K562 (cell line): ENCODE measurements around the gene HMGA1. TPM values are rescaled to one million over a fixed set of nuclear protein-coding genes. Genes with fewer than 3 reads are reported as not detected.

ENCODE experiments used
- ARNT ChIP-seq, 2 experiments: fragments of 450-650 bp; IDR thresholded peaks; 2 replicates each; pipeline ENCODE4 v1.6.1; 2016; ENCODE audit warnings: mild to moderate bottlenecking in 1 of 2
- EGR1 ChIP-seq: fragments of 450-650 bp; conservative IDR thresholded peaks from 2 replicates; pipeline ENCODE4 v1.6.1; 2017; ENCODE audit warnings: mild to moderate bottlenecking
- EZH2 ChIP-seq: IDR thresholded peaks from 2 replicates; pipeline ENCODE4 v1.6.1; 2012; ENCODE audit warnings: low read depth, mild to moderate bottlenecking, inconsistent platforms, low read length, borderline replicate concordance
- FOS ChIP-seq: IDR thresholded peaks from 3 replicates; pipeline ENCODE4 v1.6.1; 2011; ENCODE audit not compliant: insufficient read length; ENCODE audit errors: extremely low read depth
- GABPB2 ChIP-seq: fragments of 250-450 bp; sonication (Bioruptor Pico); conservative IDR thresholded peaks from 2 replicates; pipeline ENCODE4 v1.5.1; 2021; ENCODE audit warnings: mild to moderate bottlenecking
- ILK ChIP-seq: fragments of 450-650 bp; IDR thresholded peaks from 2 replicates; pipeline ENCODE4 v1.6.1; 2016; ENCODE audit warnings: missing genetic modification characterization, low read depth, mild to moderate bottlenecking, missing compliant biosample characterization, moderate library complexity, borderline replicate concordance
- L3MBTL2 ChIP-seq: fragments of 450-650 bp; IDR thresholded peaks from 2 replicates; pipeline ENCODE4 v1.6.1; 2016; ENCODE audit warnings: mild to moderate bottlenecking, moderate library complexity
- LARP7 ChIP-seq: fragments of 450-650 bp; IDR thresholded peaks from 2 replicates; pipeline ENCODE4 v1.6.1; 2016
- MAZ ChIP-seq, 2 experiments: fragments of 450-650 bp in 1 of 2; sonication (generic) in 1 of 2; formaldehyde crosslinking; IDR thresholded peaks in 1 of 2; conservative IDR thresholded peaks in 1 of 2; 2 replicates each; pipeline versions ENCODE4 v1.4.0 to v1.5.0; 2020; ENCODE audit warnings: mild to moderate bottlenecking in 1 of 2, missing genetic modification reagents in 1 of 2
- MXI1 ChIP-seq: IDR thresholded peaks from 2 replicates; pipeline ENCODE4 v1.6.1; 2011; ENCODE audit warnings: low read depth, mild to moderate bottlenecking, improper control_type of control experiment, low read length
- NFYB ChIP-seq: IDR thresholded peaks from 2 replicates; pipeline ENCODE4 v1.6.1; 2011; ENCODE audit warnings: mild to moderate bottlenecking, moderate library complexity; ENCODE audit not compliant: insufficient read length; ENCODE audit errors: extremely low read depth
- PHF21A ChIP-seq: fragments of 450-650 bp; IDR thresholded peaks from 2 replicates; pipeline ENCODE4 v1.6.1; 2017; ENCODE audit warnings: low read depth, borderline replicate concordance
- POLR2AphosphoS2 ChIP-seq: IDR thresholded peaks from 2 replicates; pipeline ENCODE4 v1.6.1; 2012; ENCODE audit warnings: low read length, improper control_type of control experiment
- RAD21 ChIP-seq, 2 experiments: fragments of 250-450 bp in 1 of 2; fragments of 450-650 bp in 1 of 2; sonication (Bioruptor Pico) in 1 of 2; formaldehyde crosslinking in 1 of 2; IDR thresholded peaks in 1 of 2; conservative IDR thresholded peaks in 1 of 2; 2 replicates each; pipeline versions ENCODE4 v1.4.0 to v1.8.0; 2020 to 2022; ENCODE audit warnings: mild to moderate bottlenecking in 2 of 2, moderate library complexity in 1 of 2
- TAF7 ChIP-seq: fragments of 450-650 bp; IDR thresholded peaks from 2 replicates; pipeline ENCODE4 v1.6.1; 2016; ENCODE audit warnings: missing genetic modification characterization, missing compliant biosample characterization
- TRIM28 ChIP-seq: fragments of 450-650 bp; IDR thresholded peaks from 2 replicates; pipeline ENCODE4 v1.6.1; 2017
- XRCC4 ChIP-seq: IDR thresholded peaks from one replicate; pipeline ENCODE4 v1.6.1; 2011; ENCODE audit not compliant: insufficient read depth, insufficient read length; ENCODE audit errors: extremely low read depth
- YBX1 ChIP-seq: fragments of 450-650 bp; IDR thresholded peaks from 2 replicates; pipeline ENCODE4 v1.7.1; 2016; ENCODE audit warnings: mild to moderate bottlenecking
- polyA plus RNA-seq, 8 experiments: library from polyadenylated mRNA; depleted of rRNA in 4 of 8; stranded (reverse) in 5 of 8; unstranded in 3 of 8; fragments of >200 nt; fragmentation: Nextera tagmentation in 2 of 8; fragmentation: Illumina TruSeq in 1 of 8; extraction: Ambion mirVana in 2 of 8; extraction: Trizol in 1 of 8; gene quantifications; 2 replicates each; pipeline versions ENCODE4 v1.2.1 to v1.2.3, GENCODE V29; 2011 to 2014; ENCODE audit warnings: inconsistent platforms in 1 of 8, missing spikeins in 1 of 8
- total RNA-seq, 7 experiments: library from RNA; depleted of rRNA in 6 of 7; stranded (reverse); fragments of >200 nt in 6 of 7; fragmentation: Illumina TruSeq in 2 of 7; extraction: Trizol in 2 of 7; gene quantifications; 2 replicates each; pipeline versions ENCODE4 v1.2.1 to v1.2.3, GENCODE V29; 2011 to 2021; ENCODE audit warnings: low replicate concordance in 1 of 7
- TF ChIP-seq, protein P1 (sequence below), 2 experiments: fragments of 450-650 bp; formaldehyde crosslinking in 1 of 2; IDR thresholded peaks; 2 replicates each; pipeline versions ENCODE4 v1.4.0 to v1.6.1; 2014 to 2020; ENCODE audit warnings: mild to moderate bottlenecking in 2 of 2, borderline replicate concordance in 1 of 2, low read depth in 1 of 2
- TF ChIP-seq, protein P2 (sequence below): fragments of 450-650 bp; IDR thresholded peaks from 2 replicates; pipeline ENCODE4 v1.6.1; 2016

The HMGA1 gene
- total and polyA plus RNA-seq, 9 of the 15 experiments (the other 6 are each of a cell fraction or from before 2014, with no cell fraction given) = 27.8 to 1,947 (median 594) TPM

DNA sequence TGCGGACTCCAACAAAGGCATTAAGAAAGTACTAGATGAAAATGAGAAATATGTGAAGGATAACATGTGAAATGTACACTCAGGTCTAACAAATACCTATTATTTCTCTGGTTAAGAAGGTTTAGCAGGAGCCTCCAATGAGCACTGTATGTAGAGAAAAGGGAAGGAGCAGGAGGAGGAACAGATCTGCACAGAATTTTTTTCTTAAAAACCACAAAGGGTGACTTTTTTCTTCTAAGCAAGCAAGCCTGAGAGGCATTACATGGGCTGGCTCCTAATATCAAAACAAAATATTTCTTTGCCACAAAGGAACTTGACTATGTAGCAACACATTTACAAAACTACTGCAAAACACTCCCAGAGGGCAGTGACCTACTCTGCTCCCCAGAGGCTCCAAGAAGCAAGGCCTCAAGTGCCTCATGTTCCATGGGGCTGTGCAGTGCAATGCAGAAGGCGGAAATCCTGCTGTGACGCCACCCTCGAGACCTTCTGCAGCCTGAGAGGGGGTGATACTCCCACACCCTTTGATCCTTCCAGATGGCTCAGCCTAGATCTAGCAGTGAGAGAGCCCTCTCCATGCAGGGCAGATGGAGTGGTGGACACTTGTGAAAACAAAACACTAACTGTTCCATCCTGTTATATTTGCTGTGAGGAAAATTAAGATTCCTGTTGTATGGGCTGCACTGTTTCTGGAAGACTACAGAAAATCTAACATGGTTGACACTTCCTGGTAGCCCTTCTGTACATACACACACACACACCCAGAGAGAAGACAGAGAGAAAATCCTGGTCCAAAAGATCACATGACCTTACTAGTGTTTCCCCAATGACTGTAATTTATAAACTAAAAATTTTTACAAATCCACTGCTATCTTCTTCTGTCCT is 48.1 kb downstream of the HMGA1 start (continued):
- TF ChIP-seq, protein P1, sequence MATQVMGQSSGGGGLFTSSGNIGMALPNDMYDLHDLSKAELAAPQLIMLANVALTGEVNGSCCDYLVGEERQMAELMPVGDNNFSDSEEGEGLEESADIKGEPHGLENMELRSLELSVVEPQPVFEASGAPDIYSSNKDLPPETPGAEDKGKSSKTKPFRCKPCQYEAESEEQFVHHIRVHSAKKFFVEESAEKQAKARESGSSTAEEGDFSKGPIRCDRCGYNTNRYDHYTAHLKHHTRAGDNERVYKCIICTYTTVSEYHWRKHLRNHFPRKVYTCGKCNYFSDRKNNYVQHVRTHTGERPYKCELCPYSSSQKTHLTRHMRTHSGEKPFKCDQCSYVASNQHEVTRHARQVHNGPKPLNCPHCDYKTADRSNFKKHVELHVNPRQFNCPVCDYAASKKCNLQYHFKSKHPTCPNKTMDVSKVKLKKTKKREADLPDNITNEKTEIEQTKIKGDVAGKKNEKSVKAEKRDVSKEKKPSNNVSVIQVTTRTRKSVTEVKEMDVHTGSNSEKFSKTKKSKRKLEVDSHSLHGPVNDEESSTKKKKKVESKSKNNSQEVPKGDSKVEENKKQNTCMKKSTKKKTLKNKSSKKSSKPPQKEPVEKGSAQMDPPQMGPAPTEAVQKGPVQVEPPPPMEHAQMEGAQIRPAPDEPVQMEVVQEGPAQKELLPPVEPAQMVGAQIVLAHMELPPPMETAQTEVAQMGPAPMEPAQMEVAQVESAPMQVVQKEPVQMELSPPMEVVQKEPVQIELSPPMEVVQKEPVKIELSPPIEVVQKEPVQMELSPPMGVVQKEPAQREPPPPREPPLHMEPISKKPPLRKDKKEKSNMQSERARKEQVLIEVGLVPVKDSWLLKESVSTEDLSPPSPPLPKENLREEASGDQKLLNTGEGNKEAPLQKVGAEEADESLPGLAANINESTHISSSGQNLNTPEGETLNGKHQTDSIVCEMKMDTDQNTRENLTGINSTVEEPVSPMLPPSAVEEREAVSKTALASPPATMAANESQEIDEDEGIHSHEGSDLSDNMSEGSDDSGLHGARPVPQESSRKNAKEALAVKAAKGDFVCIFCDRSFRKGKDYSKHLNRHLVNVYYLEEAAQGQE (IDR thresholded peaks at IDR 0.05; ENCODE audit: borderline replicate concordance) = no peak
- TF ChIP-seq, protein P1 (CRISPR knock-in tag; IDR thresholded peaks at IDR 0.05; ENCODE audit: low read depth) = no peak
- TF ChIP-seq FOS (no peak), MAZ (CRISPR knock-in tag; conservative IDR thresholded peaks at IDR 0.05 in 1 of 2, IDR thresholded peaks at IDR 0.05 in 1 of 2) (peak in 1 of 2 experiments; percentile 14; a peak in 1 of 4 replicates), MXI1 (no peak), YBX1 (no peak), XRCC4 (no peak), PHF21A (no peak), ARNT (IDR thresholded peaks at IDR 0.05) (0 out of 4 replicates have a peak, but pooled peaks of 1 of the 2 experiments have one; percentile 53), RAD21 (CRISPR knock-in tag; conservative IDR thresholded peaks at IDR 0.05 in 1 of 2, IDR thresholded peaks at IDR 0.05 in 1 of 2) (peak in 1 of 2 experiments; percentile 37; a peak in 2 of 4 replicates), LARP7 (no peak), POLR2AphosphoS2 (no peak), TRIM28 (0 out of 2 replicates have a peak, but pooled peaks have one; percentile 53), ILK (tag) (no peak), EGR1 (peak; percentile 89), GABPB2 (CRISPR knock-in tag) (no peak), EZH2 (no peak), NFYB (no peak), TAF7 (tag) (no peak), L3MBTL2 (peak; percentile 65; the same call in 1 of the 2 replicates)
- TF ChIP-seq, protein P2, sequence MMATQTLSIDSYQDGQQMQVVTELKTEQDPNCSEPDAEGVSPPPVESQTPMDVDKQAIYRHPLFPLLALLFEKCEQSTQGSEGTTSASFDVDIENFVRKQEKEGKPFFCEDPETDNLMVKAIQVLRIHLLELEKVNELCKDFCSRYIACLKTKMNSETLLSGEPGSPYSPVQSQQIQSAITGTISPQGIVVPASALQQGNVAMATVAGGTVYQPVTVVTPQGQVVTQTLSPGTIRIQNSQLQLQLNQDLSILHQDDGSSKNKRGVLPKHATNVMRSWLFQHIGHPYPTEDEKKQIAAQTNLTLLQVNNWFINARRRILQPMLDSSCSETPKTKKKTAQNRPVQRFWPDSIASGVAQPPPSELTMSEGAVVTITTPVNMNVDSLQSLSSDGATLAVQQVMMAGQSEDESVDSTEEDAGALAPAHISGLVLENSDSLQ = no peak
